Measurements from ENCODE around the gene CCDC51.

DNA sequence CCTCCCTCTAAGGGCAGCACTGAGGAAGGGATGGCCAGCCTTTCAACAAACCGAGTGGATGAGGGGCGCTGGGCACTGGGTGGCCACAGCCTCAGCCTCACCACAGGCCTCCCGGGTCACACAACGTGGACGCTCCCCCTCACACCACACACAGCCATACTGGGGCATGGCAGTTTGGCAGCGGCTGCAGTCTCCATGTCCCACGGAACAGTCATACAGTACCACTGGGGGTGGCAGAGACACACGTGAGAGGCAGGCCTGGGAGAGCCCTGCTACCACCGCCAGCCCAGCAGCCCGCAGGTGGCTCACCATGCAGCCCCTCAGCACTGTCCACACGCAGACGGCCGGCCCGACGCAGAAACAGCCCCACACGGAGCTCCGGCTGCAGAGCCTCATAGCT is 21.8 kb downstream of the CCDC51 start:
- TF ChIP-seq, protein P1, sequence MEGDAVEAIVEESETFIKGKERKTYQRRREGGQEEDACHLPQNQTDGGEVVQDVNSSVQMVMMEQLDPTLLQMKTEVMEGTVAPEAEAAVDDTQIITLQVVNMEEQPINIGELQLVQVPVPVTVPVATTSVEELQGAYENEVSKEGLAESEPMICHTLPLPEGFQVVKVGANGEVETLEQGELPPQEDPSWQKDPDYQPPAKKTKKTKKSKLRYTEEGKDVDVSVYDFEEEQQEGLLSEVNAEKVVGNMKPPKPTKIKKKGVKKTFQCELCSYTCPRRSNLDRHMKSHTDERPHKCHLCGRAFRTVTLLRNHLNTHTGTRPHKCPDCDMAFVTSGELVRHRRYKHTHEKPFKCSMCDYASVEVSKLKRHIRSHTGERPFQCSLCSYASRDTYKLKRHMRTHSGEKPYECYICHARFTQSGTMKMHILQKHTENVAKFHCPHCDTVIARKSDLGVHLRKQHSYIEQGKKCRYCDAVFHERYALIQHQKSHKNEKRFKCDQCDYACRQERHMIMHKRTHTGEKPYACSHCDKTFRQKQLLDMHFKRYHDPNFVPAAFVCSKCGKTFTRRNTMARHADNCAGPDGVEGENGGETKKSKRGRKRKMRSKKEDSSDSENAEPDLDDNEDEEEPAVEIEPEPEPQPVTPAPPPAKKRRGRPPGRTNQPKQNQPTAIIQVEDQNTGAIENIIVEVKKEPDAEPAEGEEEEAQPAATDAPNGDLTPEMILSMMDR (conservative IDR thresholded peaks at IDR 0.05; ENCODE audit: low read depth in 2 of 2): no peak
- TF ChIP-seq EZH2 (IDR thresholded peaks at IDR 0.05; ENCODE audit: low read depth, unreplicated experiment): no peak
- no peak for TF ChIP-seq POLR2AphosphoS5 (IDR thresholded peaks at IDR 0.05; ENCODE audit: low read depth)
- TF ChIP-seq EZH2phosphoT487 (IDR thresholded peaks at IDR 0.05; ENCODE audit: unreplicated experiment): no peak
- TF ChIP-seq, protein P2, sequence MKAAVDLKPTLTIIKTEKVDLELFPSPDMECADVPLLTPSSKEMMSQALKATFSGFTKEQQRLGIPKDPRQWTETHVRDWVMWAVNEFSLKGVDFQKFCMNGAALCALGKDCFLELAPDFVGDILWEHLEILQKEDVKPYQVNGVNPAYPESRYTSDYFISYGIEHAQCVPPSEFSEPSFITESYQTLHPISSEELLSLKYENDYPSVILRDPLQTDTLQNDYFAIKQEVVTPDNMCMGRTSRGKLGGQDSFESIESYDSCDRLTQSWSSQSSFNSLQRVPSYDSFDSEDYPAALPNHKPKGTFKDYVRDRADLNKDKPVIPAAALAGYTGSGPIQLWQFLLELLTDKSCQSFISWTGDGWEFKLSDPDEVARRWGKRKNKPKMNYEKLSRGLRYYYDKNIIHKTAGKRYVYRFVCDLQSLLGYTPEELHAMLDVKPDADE (IDR thresholded peaks at IDR 0.05): no peak

Data from GM23338 (cell line).